Right renal pelvis (tissue), 4 donors: ENCODE data around the gene NUP62. TPM values are rescaled to one million over a fixed set of nuclear protein-coding genes. Genes with fewer than 3 reads are reported as not detected.

Source experiments
- DNase-seq, 4 donors: peaks; one replicate each; pipeline ENCODE4 v3.0.0-alpha.2; 2013; ENCODE audit warnings: low read depth in 4 of 4, low spot score in 3 of 4, missing footprints in 1 of 4
- polyA plus RNA-seq, 4 donors: library from polyadenylated mRNA; unstranded; fragments of 120-200 nt; gene quantifications; one replicate each; pipeline ENCODE4 v1.2.1, GENCODE V29; 2013; ENCODE audit not compliant: insufficient read length in 4 of 4

The NUP62 gene
- polyA plus RNA-seq, 4 donors = 58.7 to 63.6 (median 61.4) TPM

DNA sequence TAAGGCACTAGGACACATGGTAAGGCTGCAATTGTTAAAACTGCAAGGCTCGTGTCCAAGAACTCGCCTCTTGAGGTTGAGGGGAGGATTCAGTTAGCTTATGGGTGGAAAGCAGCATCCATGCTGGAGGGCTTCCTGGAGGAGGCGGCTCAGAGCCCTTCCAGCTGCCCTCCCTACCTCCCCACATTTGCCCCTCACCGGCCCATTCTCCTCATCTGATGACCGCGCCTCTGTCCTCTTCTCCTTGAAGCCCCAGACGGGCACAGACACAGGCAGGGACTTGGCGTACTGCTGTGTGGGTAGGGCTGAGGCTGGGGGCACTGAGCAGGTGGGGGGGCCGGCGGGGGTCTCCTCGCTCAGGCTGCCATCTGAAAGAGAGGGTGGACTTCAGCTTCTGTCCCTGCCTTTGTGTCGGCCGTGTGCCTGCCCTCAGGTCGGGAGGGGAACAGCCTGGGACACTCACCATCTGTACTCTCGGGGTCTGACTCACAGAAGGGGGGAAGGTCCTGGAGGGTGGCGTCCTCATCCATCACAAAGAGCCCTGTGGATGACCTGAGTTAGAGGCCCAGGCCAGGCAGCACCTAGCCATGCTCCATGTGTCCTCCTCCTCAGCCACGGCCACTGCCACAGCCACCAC lies 57.8 kb downstream of the NUP62 start:
- DNase-seq = no peak

DNA sequence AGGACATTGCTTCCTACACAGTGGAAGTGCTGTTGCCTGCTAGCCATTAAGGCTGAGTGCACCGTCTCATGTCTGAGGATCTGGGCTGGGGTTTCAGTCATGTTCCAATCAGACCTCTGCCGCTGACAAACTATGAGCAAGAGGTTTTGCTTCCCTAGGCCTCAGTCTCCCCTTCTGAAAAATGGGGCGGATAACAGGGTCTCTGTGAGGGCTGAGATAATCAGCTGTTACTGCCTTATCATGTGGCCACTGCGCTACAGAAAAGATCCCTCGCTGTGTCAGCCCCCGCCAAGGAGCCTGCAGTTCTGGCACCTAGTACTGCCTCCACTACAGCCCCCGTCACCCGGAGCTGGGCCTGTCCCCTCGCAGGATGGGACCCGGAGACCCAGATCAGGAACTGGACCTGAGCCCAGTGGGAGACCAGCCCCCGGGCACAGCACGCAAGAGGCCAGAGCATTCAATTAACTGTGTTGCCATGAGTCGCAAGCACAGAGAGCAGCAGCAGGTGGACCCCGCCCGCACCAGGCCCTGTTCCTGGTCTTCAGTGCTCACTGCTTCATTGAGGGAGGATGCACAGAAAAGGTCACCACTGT lies 58.9 kb downstream of the NUP62 start:
- DNase-seq = no peak

DNA sequence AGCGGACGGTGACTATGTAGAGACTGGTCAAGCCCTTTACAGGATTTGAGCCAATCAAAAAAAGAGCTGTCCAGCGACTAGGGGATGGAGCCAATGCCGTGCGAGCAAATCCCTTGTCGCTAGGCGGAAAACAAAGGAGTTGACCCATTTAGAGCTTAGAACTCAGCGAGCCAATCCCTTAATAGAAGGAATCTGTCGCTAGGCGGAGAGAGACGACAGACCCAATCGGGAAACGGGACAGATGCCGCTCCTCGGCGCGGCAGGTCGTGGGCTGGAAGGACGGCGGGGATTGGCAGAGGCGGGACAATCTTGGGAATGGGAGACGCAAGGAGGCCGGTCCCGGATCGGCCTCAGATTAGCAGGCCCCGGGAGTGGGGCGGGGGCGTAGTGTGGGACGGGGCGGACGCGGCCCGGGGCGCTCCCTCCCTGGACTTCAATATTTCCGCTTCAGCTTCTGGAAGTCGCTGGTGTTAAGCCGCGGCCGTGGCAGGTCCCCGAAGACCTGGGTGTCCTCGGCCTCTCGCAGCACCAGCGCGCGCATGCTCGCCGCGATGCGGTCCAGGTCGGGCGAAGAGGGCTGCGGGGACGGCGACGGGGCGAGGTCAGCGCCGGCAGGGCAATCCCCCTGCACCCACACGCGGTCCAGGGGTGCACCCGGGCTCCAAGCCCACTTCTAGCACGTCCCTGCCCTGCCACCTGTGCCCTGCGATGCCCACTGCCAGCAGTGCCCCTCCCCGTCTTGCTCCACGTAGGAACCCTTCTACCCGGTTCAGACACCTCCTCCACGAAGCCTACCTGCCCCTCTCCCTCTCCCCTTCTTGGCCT lies 59.6 kb downstream of the NUP62 start:
- peak; percentile 97 to 99 (median 98) for DNase-seq

DNA sequence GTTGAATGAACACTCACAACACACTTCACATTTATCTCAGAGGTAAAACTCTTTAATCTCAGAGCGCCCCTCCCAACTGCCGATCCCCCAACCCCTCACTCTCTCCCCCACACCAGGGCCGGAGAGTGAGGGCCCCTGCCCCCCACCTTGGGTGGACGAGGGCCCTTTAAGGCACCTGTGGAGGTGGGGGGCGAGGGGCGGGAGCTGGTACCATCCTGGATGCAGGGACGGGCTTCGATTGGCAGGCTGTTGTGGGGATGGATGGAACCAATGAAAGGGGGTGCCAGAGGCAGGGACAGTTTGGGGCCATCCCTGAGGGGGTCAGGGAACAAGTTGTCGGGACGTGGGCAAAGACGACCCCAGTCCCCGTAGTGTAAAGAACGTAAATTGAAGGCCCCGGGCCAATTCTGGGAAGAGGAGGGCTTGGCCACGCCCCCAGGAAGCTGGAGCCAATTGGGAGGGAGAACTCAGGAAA lies 60.3 kb downstream of the NUP62 start:
- no peak for DNase-seq

DNA sequence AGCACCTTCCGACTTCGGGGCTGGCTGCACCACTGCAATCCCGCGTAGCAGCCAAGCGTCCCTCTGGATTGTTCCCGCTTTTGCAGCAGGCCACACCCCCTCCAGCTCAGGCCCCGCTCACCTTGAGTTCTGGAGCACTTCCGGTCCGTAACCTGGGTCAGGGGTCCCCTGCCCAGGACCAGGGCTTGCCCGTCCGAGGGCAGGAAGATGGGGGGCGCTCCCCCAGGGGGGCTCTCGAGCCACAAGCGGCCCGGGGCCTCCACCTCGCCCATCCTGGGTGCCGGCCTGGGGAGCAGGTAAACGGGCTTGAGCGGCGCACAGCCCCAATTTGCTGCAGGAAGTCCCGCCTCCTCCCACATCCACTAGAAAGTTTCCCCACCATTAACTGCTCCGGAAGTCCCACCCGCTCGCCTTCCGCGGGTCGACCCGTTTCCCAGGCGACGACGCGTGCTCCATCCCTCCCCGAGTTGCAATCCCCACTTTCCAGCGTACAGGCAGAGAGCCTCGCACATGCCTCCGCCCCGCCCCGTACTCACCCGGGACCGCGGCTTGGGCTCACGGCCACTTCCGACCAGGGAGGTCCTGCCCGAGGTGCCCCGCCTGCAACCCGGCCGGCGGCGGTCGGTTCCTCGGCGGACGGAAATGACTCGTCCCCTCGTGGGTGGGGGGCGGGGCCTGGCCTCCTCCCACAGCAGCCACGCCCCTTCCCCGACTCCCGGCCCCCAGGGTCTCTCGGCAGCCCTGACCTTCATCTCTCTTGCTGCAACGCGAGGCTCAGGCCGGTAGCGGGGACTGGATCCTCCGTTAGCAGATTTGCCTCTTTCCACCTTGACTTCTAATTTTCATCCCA lies 62.1 kb downstream of the NUP62 start, which contains the start of gene PNKP:
Gene PNKP (minus strand): TSS at position 644 of the 850 bp plus-strand sequence. CDS start 372 bp downstream, at position 272.
- peak in 3 of 4 donors; percentile 77 to 93 (median 89) for DNase-seq

DNA sequence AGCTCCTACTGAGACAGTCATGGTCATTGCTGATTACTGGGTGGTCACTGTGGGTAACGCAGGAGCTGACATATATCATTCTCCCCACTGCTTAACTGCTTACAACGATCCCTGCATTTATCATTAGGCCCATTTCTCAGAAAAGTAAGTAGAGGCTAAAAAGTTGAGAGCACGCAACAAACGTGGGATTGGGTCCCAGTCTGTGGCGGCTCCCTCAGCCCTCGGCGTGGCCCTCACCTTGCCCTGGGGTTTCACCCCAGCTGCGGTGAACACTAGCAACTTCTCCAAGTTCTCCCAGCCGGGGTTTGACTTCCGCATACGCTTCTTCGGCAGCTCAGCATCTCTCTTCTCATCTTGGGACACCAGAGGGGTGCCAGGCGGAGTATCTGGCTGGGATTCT lies 64.4 kb downstream of the NUP62 start:
- DNase-seq = no peak

DNA sequence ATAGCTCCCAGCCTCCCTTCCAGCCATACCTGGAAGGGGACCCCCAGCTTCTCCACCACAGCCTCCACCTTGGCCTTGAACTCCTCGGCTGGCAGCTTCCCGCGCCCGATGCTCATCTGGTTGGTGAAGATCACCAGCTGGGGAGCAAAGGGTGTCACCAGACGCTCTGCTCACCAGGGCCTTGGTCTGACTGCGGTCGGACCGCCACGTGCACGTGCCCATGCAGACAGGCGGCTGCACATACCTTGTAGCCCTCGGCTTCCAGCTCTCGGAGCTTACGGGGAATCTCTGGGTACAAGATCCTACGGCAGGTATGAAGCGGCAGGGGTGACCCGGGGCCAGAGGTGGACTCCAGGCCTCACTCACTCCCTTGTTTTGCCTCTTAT lies 65.4 kb downstream of the NUP62 start:
- DNase-seq = no peak

DNA sequence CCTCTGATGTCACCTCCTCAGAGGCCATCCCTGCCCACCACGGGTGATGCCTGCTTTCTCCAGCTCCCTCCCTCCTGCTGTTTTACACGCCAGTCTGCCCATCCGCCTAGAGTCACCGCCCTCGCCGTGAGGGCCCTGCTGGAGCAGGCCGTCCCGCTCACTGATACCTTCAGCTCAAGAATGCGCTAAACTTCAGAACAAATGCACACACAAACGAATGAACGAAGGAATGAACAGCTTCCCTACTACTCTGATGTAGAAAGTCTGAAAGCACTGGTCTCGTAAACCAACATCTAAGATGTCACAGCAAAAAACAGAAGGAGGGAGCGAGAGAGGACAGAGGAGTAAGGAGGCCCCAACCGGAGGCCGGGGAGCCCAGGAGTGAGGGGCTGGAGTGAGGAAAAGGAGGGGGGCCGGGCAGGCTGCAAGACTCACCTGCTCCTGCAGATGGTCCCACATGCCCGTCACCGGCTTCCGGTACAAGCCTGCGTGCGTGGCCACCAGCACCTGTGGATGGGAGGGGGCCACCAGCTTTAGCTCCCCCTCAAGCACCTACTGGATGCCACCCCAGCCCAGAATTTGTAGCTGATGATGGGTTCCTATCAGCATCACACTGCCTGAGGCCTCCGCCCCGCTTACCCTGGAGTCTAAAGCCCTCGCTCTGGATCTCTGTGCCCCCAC lies 65.9 kb downstream of the NUP62 start:
- no peak for DNase-seq

DNA sequence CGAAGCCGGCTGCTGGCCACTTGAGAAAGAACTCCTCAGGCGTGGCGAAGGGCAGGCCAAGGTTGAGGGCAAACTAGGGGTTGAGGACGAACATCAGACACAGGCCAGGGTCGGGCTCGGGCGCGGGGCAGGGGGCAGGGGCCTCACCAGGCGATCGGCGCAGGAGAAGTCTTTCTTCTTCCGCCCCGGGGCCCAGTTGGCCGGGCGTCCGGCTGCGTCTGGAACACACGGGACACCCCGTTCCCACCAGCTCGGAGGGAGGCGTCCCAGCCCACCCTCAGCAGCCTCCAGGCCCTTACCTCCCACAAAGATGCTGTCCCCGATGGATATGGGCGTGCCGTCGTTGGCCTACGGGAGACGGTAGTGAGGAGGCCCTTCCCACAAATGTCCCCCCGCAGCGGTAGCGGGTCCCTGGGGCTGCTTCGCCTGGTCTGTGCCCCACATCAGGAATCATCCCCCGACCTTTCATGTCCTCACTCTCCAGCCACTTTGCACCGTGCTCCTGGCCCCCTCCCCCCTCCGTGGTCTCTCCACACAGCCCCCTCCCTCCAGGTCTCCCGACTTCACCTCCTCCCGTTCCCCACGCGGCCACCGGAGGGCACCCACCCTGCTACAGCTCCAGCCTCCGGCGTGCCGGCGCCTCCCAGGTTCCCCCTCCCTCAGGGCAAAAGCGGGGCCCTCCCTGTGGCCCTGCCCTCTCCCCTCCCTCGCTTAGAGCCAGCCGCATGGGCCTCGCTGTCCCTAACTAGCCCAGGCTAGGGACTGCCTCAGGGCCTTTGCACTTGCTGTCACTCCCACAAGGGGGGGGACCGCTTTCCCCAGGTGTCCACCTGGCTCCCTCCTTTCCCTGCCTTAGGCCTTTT lies 66.7 kb downstream of the NUP62 start:
- no peak for DNase-seq

DNA sequence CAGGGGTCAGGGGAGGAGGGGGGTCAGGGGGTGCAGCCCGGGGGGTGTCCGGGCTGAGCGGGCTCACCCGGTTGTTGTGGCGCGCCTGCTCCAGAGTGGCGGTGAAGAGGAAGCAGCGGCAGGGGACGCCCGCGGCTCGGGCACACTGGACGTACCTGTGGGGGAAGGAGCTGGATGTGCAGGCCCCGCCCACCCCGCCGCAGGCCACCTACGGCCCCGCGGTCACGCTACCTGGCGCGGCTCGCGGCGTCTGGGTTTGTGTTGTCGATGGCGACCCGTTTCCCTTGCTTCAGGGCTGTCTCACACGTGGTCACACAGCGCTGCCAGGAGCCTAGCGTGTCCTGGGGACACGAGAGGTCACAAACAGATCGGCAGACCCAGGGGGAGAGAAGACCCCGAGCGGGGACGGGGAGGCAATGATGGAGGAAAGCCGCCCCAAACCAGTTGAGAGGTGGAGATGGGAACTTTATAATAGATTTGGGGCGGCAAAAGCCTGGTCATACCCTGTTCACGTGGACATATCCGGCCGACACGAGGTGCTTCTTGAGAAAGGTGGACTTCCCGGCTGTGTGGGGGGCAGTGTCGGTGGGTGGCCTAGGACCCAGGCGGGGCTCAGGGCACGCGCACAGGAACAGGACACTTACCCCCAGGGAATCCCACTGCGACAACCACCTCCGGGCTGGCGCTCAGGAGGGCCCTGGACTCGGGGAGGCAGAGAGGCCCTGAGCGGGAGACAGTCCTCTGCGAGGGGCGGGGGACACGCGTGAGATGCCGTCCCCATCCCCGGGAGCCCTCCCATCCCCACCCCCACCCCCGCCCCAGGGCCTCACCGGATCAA lies 67.5 kb downstream of the NUP62 start:
- DNase-seq = no peak

DNA sequence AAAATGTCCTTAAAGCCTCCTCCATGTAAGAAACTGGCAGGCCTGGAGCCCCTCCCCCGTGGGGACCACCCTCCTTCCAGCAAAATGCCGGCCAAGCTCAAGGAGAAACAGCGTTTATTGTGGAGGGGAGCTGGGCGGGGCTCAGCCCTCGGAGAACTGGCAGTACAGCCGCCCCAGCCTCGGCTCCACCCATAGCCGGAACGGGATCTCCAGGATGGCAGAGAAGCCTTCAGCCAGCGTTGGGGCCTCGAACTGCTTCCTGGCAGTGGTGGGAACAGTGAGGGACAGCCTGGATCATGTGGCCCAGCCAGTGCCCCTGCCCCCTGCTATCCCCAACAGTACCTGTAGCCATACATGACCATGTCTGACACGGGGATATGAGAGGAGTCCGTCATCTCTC lies 68.2 kb downstream of the NUP62 start:
- no peak for DNase-seq

DNA sequence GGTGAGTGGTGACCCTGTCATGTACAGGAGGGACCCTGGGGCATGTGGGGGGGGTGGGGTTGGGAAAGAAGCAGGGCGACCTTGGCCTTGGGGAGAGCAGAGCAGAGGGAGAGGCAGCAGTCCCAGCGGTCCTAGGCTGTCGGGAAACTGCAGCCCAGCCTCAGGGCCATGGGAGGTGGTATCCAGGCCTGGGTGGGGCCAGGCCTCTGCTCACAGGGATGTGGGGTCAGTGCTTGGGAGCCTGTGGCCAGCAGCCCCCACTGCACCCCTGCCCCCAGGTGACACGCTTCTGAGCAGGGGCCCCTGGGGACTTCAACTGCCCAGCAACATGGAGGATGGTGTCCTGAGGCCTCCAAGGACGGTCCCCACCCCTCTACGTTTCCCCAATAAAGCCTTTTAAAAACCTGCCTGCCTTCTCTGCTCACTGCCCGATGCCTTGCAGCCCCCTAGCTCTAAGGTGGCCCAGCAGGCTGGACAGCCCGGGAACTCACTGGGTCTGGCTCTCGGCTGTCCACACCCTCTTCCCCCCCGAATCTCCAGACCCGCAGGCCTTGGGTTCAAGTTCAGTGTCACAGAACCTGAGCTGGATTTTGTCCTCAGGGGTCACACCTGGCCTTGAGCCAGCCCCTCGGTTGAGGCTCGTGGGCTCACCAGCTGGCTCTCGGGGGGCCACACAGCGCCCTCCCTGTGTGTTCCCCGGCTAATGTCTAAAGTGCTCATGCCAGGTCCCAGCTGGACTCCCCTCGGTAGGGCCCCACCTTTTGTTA lies 68.8 kb downstream of the NUP62 start:
- no peak for DNase-seq

DNA sequence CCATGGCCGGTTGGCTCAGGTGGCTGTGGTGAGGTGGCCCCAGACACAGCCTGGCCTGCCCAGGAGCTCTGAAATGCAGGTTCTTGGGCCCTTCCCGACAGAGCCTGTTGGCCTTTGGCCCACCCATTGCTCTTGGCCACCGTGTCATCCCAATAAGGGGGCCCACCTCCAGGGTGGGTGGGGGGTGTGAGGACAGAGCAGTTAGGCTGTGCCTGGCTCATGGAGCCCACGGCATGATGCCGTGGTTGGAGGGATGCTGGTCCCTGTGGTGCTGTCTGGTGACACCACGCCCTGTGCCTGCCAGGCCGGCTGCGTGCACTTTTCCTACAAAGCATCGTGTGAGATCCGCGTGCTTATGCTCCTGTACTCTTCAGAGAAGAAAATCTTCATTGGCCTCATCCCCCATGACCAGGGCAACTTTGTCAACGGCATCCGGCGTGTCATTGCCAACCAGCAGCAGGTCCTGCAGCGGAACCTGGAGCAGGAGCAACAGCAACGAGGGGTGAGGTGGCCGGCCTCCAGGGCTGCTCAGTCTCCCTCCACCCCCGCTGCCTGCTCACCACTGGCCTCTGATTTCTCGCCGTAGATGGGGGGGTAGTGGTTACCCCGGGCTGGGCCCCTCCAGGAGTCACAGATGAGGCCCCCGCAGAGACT lies 69.5 kb downstream of the NUP62 start:
- DNase-seq = no peak

DNA sequence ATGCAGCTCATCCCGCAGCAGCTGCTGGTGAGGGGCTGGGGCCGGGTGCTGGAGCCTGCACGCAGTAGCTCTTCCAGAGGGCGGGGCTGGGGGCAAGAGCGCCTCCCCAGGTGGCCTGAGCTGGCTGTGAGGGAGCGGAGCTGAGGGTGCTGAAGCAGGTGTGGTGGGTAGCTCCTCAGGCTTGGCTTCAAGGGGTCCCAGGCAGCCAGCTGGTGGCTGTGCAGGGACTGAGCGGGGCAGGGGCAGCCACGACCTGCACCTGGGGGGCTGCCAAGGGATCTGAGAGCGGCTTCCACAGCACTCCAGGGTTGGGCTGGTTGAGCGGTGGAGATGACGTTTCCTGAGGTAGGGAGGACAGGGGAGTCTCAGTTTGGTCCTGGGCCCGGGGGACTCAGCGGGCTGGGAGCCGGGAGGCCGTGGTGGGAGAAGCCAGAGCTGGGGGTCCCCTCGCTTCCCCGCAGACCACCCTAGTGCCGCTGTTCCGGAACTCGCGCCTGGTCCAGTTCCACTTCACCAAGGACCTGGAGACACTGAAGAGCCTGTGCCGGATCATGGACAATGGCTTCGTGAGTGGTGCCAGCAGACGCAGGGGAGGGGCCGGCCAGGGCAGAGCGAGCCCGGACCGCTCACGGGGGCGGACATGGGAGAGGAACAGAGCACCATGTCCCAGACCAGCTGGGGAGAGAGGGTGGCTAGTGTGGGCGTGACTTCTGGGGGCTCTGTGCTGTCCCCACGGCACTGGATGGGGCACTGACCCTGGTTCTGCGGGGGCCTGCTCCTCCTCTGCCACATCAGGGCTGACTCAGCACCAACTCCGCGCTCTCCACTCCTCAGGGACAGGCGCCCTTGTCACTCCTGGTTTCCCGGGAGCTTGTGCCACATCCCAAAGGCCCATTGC lies 71.0 kb downstream of the NUP62 start:
- DNase-seq = no peak

DNA sequence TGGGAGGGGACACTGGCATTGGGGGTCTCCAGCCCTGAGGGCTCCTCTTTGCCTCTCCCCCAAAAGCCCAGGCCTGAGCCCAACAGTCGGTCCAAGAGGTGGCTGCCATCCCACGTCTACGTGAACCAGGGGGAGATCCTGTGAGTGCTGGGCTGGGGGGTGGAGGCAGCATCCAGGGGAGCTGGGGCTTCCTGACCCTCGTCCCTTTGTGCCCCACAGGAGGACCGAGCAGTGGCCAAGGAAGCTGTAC lies 71.5 kb downstream of the NUP62 start:
- no peak for DNase-seq
